HepG2 (cell line): Measurements from ENCODE around the gene SGK1. TPM values are rescaled to one million over a fixed set of nuclear protein-coding genes. Genes with fewer than 3 reads are reported as not detected.

ENCODE experiments used
- ATAC-seq: fragments of 200-7000 bp; cut with Tn5 transposase; 3 replicates; pipeline ENCODE4 v1.9.1; 2020; ENCODE audit warnings: mild to moderate bottlenecking, moderate library complexity
- BruUV-seq: library from RNA; stranded (reverse); fragments of 400-500 nt; replicated peaks from 2 replicates; lab custom pipeline; 2021; lab: Mats Ljungman, UMichigan
- CTCF ChIA-PET: fragments of 300-600 bp; formaldehyde crosslinking; extraction: SDS; loops from one replicate; lab custom pipeline; 2021; ENCODE audit warnings: low total read pairs, inconsistent platforms, low intra/inter-chr PET ratio; lab: Yijun Ruan, JAX
- POLR2A ChIA-PET: fragments of 350-600 bp; sonication (Branson Sonifier 250); formaldehyde crosslinking; loops from one replicate; lab custom pipeline; 2020; ENCODE audit warnings: antibody characterized with exemption, inconsistent platforms; lab: Yijun Ruan, JAX
- DNase-seq: peaks from one replicate; pipeline ENCODE4 v3.0.0-alpha.2; 2015; ENCODE audit warnings: low spot score
- FAIRE-seq: peaks from 3 replicates; lab custom pipeline; 2011; peaks lifted over from hg19 to GRCh38; lab: Jason Lieb, UNC
- H2AFZ ChIP-seq: one replicate; pipeline ENCODE4 v1.6.1; 2011; ENCODE audit warnings: low read length, inconsistent platforms
- H3K27ac ChIP-seq: fragments of 300-600 bp; 3 replicates; pipeline ENCODE4 v1.8.0; 2011; ENCODE audit warnings: mixed run types, mild to moderate bottlenecking, mixed read lengths, low read length, inconsistent platforms; ENCODE audit not compliant: insufficient read depth; ENCODE audit errors: extremely low read length
- H3K27me3 ChIP-seq, 2 experiments: fragments of 200-600 bp in 1 of 2; 2 replicates in 1 of 2; 3 replicates in 1 of 2; pipeline versions ENCODE4 v1.6.0 to v1.8.0; 2011; ENCODE audit warnings: low read length in 2 of 2, mild to moderate bottlenecking in 2 of 2, moderate library complexity in 2 of 2, inconsistent platforms in 1 of 2; ENCODE audit not compliant: insufficient read depth in 2 of 2, control insufficient read depth in 1 of 2
- H3K36me3 ChIP-seq, 2 experiments: fragments of 200-600 bp in 1 of 2; replicated peaks in 1 of 2; 2 replicates in 1 of 2; 3 replicates in 1 of 2; pipeline versions ENCODE4 v1.5.1 to v1.8.0; 2011; ENCODE audit warnings: low read length in 2 of 2, inconsistent platforms in 1 of 2; ENCODE audit not compliant: insufficient read depth in 2 of 2, control insufficient read depth in 1 of 2
- H3K4me1 ChIP-seq: 2 replicates; pipeline ENCODE4 v1.5.1; 2012; ENCODE audit warnings: low read length, inconsistent platforms; ENCODE audit not compliant: insufficient read depth
- H3K4me2 ChIP-seq: 2 replicates; pipeline ENCODE4 v1.6.0; 2011; ENCODE audit warnings: low read depth, low read length, inconsistent platforms
- H3K4me3 ChIP-seq, 3 experiments: fragments of 200-600 bp in 1 of 3; sonication (generic), shearing (Covaris generic) in 1 of 3; replicated peaks in 1 of 3; 2 replicates each; pipeline ENCODE4 v1.5.1; 2011 to 2016; ENCODE audit warnings: low read length in 3 of 3, inconsistent platforms in 2 of 3, low read depth in 2 of 3, mild to moderate bottlenecking in 2 of 3, control low read depth in 1 of 3, mixed read lengths in 1 of 3; ENCODE audit not compliant: insufficient read depth in 1 of 3
- H3K79me2 ChIP-seq: one replicate; pipeline ENCODE4 v1.6.1; 2011; ENCODE audit warnings: low read length, inconsistent platforms; ENCODE audit not compliant: insufficient read depth
- H3K9ac ChIP-seq: 2 replicates; pipeline ENCODE4 v1.6.0; 2011; ENCODE audit warnings: mild to moderate bottlenecking, low read depth, low read length, inconsistent platforms; ENCODE audit not compliant: insufficient read depth
- H3K9me3 ChIP-seq: 2 replicates; pipeline ENCODE4 v1.5.1; 2012; ENCODE audit warnings: mild to moderate bottlenecking, low read length
- H4K20me1 ChIP-seq: 2 replicates; pipeline ENCODE4 v1.6.0; 2011; ENCODE audit warnings: inconsistent platforms, mild to moderate bottlenecking, low read length, moderate library complexity; ENCODE audit not compliant: insufficient read depth
- BRCA1 ChIP-seq: sonication (generic); formaldehyde crosslinking; IDR thresholded peaks from 2 replicates; pipeline ENCODE4 v1.4.0; 2020; ENCODE audit warnings: missing genetic modification reagents
- HOXA3 ChIP-seq: sonication (generic); formaldehyde crosslinking; IDR thresholded peaks from 2 replicates; pipeline ENCODE4 v1.5.0; 2020; ENCODE audit warnings: missing genetic modification reagents
- IRF2 ChIP-seq: IDR thresholded peaks from 2 replicates; pipeline ENCODE4 v1.6.1; 2018; ENCODE audit warnings: missing genetic modification reagents, missing compliant biosample characterization
- NR2F1 ChIP-seq, 2 experiments: fragments of 450-650 bp in 1 of 2; formaldehyde crosslinking in 1 of 2; IDR thresholded peaks; 2 replicates each; pipeline versions ENCODE4 v1.5.0 to v1.6.1; 2016 to 2020; ENCODE audit warnings: mild to moderate bottlenecking in 1 of 2, missing compliant biosample characterization in 1 of 2, missing genetic modification reagents in 1 of 2, moderate library complexity in 1 of 2
- NR3C1 ChIP-seq: sonication (generic); formaldehyde crosslinking; IDR thresholded peaks from 2 replicates; pipeline ENCODE4 v1.4.0; 2020; ENCODE audit warnings: missing genetic modification reagents
- PHB2 ChIP-seq: fragments of 450-650 bp; IDR thresholded peaks from 2 replicates; pipeline ENCODE4 v1.6.1; 2018; ENCODE audit not compliant: partially characterized antibody
- SSRP1 ChIP-seq: IDR thresholded peaks from 2 replicates; pipeline ENCODE4 v1.6.1; 2016; ENCODE audit warnings: control low read depth
- TBL1XR1 ChIP-seq: fragments of 150-350 bp; IDR thresholded peaks from 2 replicates; pipeline ENCODE4 v1.6.1; 2014; ENCODE audit warnings: borderline replicate concordance, low read length; ENCODE audit not compliant: partially characterized antibody
- TGIF2 ChIP-seq: IDR thresholded peaks from 2 replicates; pipeline ENCODE4 v1.6.1; 2016; ENCODE audit warnings: control low read depth, missing compliant biosample characterization
- ZMAT3 ChIP-seq: sonication (generic); formaldehyde crosslinking; conservative IDR thresholded peaks from 2 replicates; pipeline ENCODE4 v1.7.0; 2021; ENCODE audit warnings: missing genetic modification reagents
- ZNF749 ChIP-seq: sonication (generic); formaldehyde crosslinking; IDR thresholded peaks from 2 replicates; pipeline ENCODE4 v1.8.0; 2022; ENCODE audit warnings: mild to moderate bottlenecking, missing genetic modification reagents, moderate library complexity, borderline replicate concordance
- ZNF841 ChIP-seq: sonication (generic); formaldehyde crosslinking; IDR thresholded peaks from 2 replicates; pipeline ENCODE4 v1.8.1; 2023; ENCODE audit warnings: missing genetic modification reagents, borderline replicate concordance
- WGBS: methylation state at CpG from one replicate; pipeline ENCODE4 v1.1.6; 2017; ENCODE audit warnings: low lambda C conversion rate; 5-methylcytosine and 5-hydroxymethylcytosine counted together
- in situ Hi-C: cut with HindIII; loops from 2 replicates; pipeline ENCODE4 v1.10.0; 2017; ENCODE audit warnings: low pct_unique_long_range_greater_than_20kb; ENCODE audit not compliant: extremely low pct_ligation_motif_present
- intact Hi-C: fragments of 100-400 bp; cut with micrococcal nuclease; formaldehyde crosslinking; loops from one replicate; pipeline ENCODE4 v1.10.0; 2022; ENCODE audit not compliant: unreplicated experiment
- polyA plus RNA-seq, 8 experiments: library from polyadenylated mRNA; depleted of rRNA in 3 of 8; stranded (reverse) in 7 of 8; unstranded in 1 of 8; fragments of >200 nt; fragmentation: Illumina TruSeq in 4 of 8; extraction: Trizol in 4 of 8; gene quantifications; 2 replicates each; pipeline versions ENCODE4 v1.2.1 to v1.2.3, GENCODE V29; 2011 to 2016; ENCODE audit warnings: low read depth in 4 of 8, missing spikeins in 1 of 8, mixed read lengths in 1 of 8; ENCODE audit not compliant: insufficient read depth in 1 of 8
- total RNA-seq, 5 experiments: library from RNA; depleted of rRNA; stranded (reverse); fragments of >200 nt; fragmentation: Illumina TruSeq; extraction: Trizol; gene quantifications; 2 replicates each; pipeline ENCODE4 v1.2.3, GENCODE V29; 2016; ENCODE audit warnings: low read depth in 1 of 5
- TF ChIP-seq, protein P1 (sequence below): sonication (generic); formaldehyde crosslinking; IDR thresholded peaks from 2 replicates; pipeline ENCODE4 v1.4.0; 2020; ENCODE audit warnings: missing genetic modification reagents
- TF ChIP-seq, protein P2 (sequence below), 2 experiments: fragments of 450-650 bp in 1 of 2; sonication (generic) in 1 of 2; formaldehyde crosslinking in 1 of 2; IDR thresholded peaks; 2 replicates each; pipeline versions ENCODE4 v1.6.1 to v1.8.0; 2016 to 2022; ENCODE audit warnings: antibody characterized with exemption in 1 of 2, mild to moderate bottlenecking in 1 of 2, missing genetic modification reagents in 1 of 2

Gene SGK1
- total and polyA plus RNA-seq, 2 of the 13 experiments (the other 11 are each of a cell fraction or from before 2014, with no cell fraction given), result 56.1 to 56.2 TPM

DNA sequence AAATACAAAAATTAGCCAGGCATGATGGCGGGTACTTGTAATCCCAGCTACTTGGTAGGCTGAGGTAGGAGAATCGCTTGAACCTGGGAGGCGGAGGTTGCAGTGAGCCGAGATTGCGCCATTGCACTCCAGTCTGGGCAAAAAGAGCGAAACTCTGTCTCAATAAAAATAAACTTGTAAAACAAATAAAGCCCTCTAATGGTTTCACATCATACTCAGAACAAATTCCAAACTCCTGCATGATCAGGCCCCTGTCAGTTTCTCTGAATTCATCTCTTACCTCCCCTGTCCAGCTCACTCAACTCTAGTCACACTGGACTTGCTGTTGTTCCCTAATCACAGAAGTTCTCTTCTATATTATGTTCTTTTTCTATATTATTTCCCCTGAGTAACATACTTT lies 43.1 kb upstream of the SGK1 start (continued):
- TF ChIP-seq, protein P1, sequence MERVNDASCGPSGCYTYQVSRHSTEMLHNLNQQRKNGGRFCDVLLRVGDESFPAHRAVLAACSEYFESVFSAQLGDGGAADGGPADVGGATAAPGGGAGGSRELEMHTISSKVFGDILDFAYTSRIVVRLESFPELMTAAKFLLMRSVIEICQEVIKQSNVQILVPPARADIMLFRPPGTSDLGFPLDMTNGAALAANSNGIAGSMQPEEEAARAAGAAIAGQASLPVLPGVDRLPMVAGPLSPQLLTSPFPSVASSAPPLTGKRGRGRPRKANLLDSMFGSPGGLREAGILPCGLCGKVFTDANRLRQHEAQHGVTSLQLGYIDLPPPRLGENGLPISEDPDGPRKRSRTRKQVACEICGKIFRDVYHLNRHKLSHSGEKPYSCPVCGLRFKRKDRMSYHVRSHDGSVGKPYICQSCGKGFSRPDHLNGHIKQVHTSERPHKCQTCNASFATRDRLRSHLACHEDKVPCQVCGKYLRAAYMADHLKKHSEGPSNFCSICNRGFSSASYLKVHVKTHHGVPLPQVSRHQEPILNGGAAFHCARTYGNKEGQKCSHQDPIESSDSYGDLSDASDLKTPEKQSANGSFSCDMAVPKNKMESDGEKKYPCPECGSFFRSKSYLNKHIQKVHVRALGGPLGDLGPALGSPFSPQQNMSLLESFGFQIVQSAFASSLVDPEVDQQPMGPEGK (CRISPR knock-in tag), result no peak
- TF ChIP-seq NR3C1 (CRISPR knock-in tag), result no peak
- TF ChIP-seq TBL1XR1, result no peak
- TF ChIP-seq IRF2 (CRISPR knock-in tag), result no peak
- TF ChIP-seq HOXA3 (CRISPR knock-in tag), result no peak

DNA sequence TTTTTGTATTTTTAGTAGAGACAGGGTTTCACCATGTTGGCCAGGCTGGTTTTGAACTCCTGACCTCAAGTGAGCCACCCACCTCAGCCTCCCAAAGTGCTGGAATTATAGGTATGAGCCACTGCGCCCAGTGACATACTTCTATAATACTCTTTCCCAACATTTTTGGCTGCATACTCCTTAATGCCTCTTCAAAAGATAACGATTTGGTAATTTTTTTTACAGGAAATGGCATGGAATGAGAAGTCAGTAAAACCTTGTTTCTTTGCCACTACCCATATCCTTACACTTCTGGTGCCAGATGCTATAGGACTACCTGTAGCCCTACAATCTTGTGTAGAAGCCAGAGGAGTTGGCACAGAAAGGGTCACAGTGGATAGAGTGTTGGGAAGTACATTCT lies 41.4 kb upstream of the SGK1 start:
- H3K4me3 ChIP-seq, result no peak overlapping the region
- POLR2A ChIA-PET, result no interaction called here
- no peak for FAIRE-seq
- in situ Hi-C loops (no loop called here), intact Hi-C loops (no loop called here)
- no peaks in the 10 kb centered on the region for H3K4me1 ChIP-seq
- CTCF ChIA-PET, result no interaction called here
- no peak for DNase-seq
- H3K9me3 ChIP-seq, result no peaks in the 10 kb centered on the region
- no peak overlapping the region for H3K9ac ChIP-seq
- WGBS, result 35% methylated on average over 2 of the region's 2 CpGs
- no peaks in the 10 kb centered on the region for H4K20me1 ChIP-seq
- H3K79me2 ChIP-seq, result no peaks in the 10 kb centered on the region
- no TSS peak for BruUV-seq
- no peak overlapping the region for H3K27ac ChIP-seq
- no peak for ATAC-seq
- no peaks in the 10 kb centered on the region for H3K36me3 ChIP-seq
- H2AFZ ChIP-seq, result no peak overlapping the region
- H3K27me3 ChIP-seq, result peaks cover 0 to 8% of the 10 kb centered on the region in 2 experiments; a peak in 2 of 5 replicates
- H3K4me2 ChIP-seq, result no peak overlapping the region
- TF ChIP-seq ZMAT3 (CRISPR knock-in tag) (no peak), BRCA1 (CRISPR knock-in tag) (no peak), SSRP1 (CRISPR knock-in tag) (no peak), TGIF2 (no peak), PHB2 (no peak), ZNF749 (CRISPR knock-in tag) (no peak), ZNF841 (CRISPR knock-in tag) (no peak), NR2F1 (CRISPR knock-in tag; IDR thresholded peaks at IDR 0.05) (no peak)
- TF ChIP-seq, protein P2, sequence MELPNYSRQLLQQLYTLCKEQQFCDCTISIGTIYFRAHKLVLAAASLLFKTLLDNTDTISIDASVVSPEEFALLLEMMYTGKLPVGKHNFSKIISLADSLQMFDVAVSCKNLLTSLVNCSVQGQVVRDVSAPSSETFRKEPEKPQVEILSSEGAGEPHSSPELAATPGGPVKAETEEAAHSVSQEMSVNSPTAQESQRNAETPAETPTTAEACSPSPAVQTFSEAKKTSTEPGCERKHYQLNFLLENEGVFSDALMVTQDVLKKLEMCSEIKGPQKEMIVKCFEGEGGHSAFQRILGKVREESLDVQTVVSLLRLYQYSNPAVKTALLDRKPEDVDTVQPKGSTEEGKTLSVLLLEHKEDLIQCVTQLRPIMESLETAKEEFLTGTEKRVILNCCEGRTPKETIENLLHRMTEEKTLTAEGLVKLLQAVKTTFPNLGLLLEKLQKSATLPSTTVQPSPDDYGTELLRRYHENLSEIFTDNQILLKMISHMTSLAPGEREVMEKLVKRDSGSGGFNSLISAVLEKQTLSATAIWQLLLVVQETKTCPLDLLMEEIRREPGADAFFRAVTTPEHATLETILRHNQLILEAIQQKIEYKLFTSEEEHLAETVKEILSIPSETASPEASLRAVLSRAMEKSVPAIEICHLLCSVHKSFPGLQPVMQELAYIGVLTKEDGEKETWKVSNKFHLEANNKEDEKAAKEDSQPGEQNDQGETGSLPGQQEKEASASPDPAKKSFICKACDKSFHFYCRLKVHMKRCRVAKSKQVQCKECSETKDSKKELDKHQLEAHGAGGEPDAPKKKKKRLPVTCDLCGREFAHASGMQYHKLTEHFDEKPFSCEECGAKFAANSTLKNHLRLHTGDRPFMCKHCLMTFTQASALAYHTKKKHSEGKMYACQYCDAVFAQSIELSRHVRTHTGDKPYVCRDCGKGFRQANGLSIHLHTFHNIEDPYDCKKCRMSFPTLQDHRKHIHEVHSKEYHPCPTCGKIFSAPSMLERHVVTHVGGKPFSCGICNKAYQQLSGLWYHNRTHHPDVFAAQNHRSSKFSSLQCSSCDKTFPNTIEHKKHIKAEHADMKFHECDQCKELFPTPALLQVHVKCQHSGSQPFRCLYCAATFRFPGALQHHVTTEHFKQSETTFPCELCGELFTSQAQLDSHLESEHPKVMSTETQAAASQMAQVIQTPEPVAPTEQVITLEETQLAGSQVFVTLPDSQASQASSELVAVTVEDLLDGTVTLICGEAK (IDR thresholded peaks at IDR 0.05), result no peak
- TF ChIP-seq, protein P2 (CRISPR knock-in tag; IDR thresholded peaks at IDR 0.05), result no peak
